B cell (primary cell): Measurements from ENCODE around the gene UTP4. TPM values are rescaled to one million over a fixed set of nuclear protein-coding genes. Genes with fewer than 3 reads are reported as not detected.

ENCODE experiments used
- ATAC-seq: fragments of 200-7000 bp; cut with Tn5 transposase; one replicate; pipeline ENCODE4 v1.10.0; 2021; ENCODE audit warnings: low read depth, mild to moderate bottlenecking, moderate number of reproducible peaks, moderate library complexity
- CTCF ChIA-PET: fragments of 350-600 bp; sonication (Branson Sonifier 250); formaldehyde crosslinking; loops from one replicate; lab custom pipeline; 2021; ENCODE audit warnings: antibody characterized with exemption, inconsistent platforms; lab: Charles Lee
- POLR2A ChIA-PET: fragments of 350-600 bp; sonication (Branson Sonifier 250); formaldehyde crosslinking; loops from one replicate; lab custom pipeline; 2021; ENCODE audit warnings: antibody characterized with exemption; lab: Charles Lee
- DNase-seq: peaks from one replicate; pipeline ENCODE4 v3.0.0; 2013
- H2AFZ ChIP-seq: 2 replicates; pipeline ENCODE4 v1.6.1; 2012; ENCODE audit warnings: mild to moderate bottlenecking, low read depth, low read length; ENCODE audit not compliant: insufficient read depth, poor library complexity, severe bottlenecking
- H3K27ac ChIP-seq, 2 donors: 1 replicate in 1 of 2; 2 replicates in 1 of 2; pipeline ENCODE4 v1.5.1; 2012 to 2013; ENCODE audit warnings: low read length in 2 of 2, mild to moderate bottlenecking in 2 of 2, moderate library complexity in 1 of 2
- H3K27me3 ChIP-seq, 4 experiments: fragments of 200-600 bp in 1 of 4; sonication (generic) in 1 of 4; replicated peaks in 1 of 4; 1 replicate in 2 of 4; 2 replicates in 2 of 4; pipeline versions ENCODE4 v1.6.1 to v1.7.0; 2013 to 2016; ENCODE audit warnings: low read length in 3 of 4, mild to moderate bottlenecking in 2 of 4, mixed read lengths in 1 of 4, moderate library complexity in 1 of 4; ENCODE audit not compliant: insufficient read depth in 4 of 4, control insufficient read depth in 3 of 4; ENCODE audit errors: control extremely low read depth in 1 of 4
- H3K36me3 ChIP-seq, 2 experiments: replicated peaks in 1 of 2; 1 replicate in 1 of 2; 2 replicates in 1 of 2; pipeline versions ENCODE4 v1.6.1 to v1.7.1; 2013; ENCODE audit warnings: low read length in 1 of 2; ENCODE audit not compliant: insufficient read depth in 2 of 2, control insufficient read depth in 1 of 2; ENCODE audit errors: control extremely low read depth in 1 of 2, extremely low read depth in 1 of 2
- H3K4me1 ChIP-seq, 2 donors: fragments of 200-600 bp in 1 of 2; sonication (generic) in 1 of 2; 1 replicate in 1 of 2; 2 replicates in 1 of 2; pipeline versions ENCODE4 v1.5.1 to v1.6.1; 2013 to 2017; ENCODE audit warnings: low read length in 2 of 2; ENCODE audit not compliant: control insufficient read depth in 2 of 2, insufficient read depth in 2 of 2
- H3K4me2 ChIP-seq: replicated peaks from 2 replicates; pipeline ENCODE3; 2012; ENCODE audit warnings: mild to moderate bottlenecking, low read depth, low read length; ENCODE audit not compliant: poor library complexity, severe bottlenecking
- H3K4me3 ChIP-seq, 5 experiments: fragments of 200-600 bp in 1 of 5; sonication (generic) in 1 of 5; 1 replicate in 3 of 5; 2 replicates in 2 of 5; pipeline versions ENCODE4 v1.5.1 to v1.7.0; 2011 to 2016; ENCODE audit warnings: low read length in 4 of 5, mild to moderate bottlenecking in 4 of 5, low read depth in 2 of 5, control low read depth in 1 of 5, moderate library complexity in 1 of 5; ENCODE audit not compliant: insufficient read depth in 1 of 5; ENCODE audit errors: control extremely low read depth in 1 of 5, extremely low read depth in 1 of 5
- H3K79me2 ChIP-seq: fragments of 200-600 bp; sonication (generic); one replicate; pipeline ENCODE4 v1.6.0; 2016; ENCODE audit warnings: low read length; ENCODE audit not compliant: control insufficient read depth, insufficient read depth
- H3K9ac ChIP-seq: fragments of 200-600 bp; sonication (generic); 2 replicates; pipeline ENCODE4 v1.6.1; 2017; ENCODE audit warnings: mild to moderate bottlenecking, low read length, moderate library complexity
- H3K9me3 ChIP-seq, 3 donors: one replicate each; pipeline versions ENCODE4 v1.6.1 to v1.7.1; 2013; ENCODE audit warnings: low read length in 2 of 3; ENCODE audit not compliant: control insufficient read depth in 2 of 3, insufficient read depth in 1 of 3; ENCODE audit errors: control extremely low read depth in 1 of 3
- H4K20me1 ChIP-seq: 2 replicates; pipeline ENCODE4 v1.6.0; 2012; ENCODE audit warnings: mild to moderate bottlenecking, low read length; ENCODE audit not compliant: insufficient read depth, control insufficient read depth, poor library complexity, severe bottlenecking
- H3K27ac Mint-ChIP-seq: one replicate; pipeline ENCODE4 v1.8.0; 2021; ENCODE audit warnings: mixed read lengths
- H3K27me3 Mint-ChIP-seq: one replicate; pipeline ENCODE4 v1.8.0; 2021; ENCODE audit warnings: mixed read lengths
- H3K4me1 Mint-ChIP-seq: one replicate; pipeline ENCODE4 v1.8.0; 2021; ENCODE audit warnings: mixed read lengths
- H3K4me3 Mint-ChIP-seq: one replicate; pipeline ENCODE4 v1.8.0; 2021; ENCODE audit warnings: mixed read lengths
- H3K9me3 Mint-ChIP-seq: one replicate; pipeline ENCODE4 v1.8.0; 2022; ENCODE audit warnings: mixed read lengths; ENCODE audit not compliant: insufficient read depth
- CTCF ChIP-seq: fragments of 200-600 bp; IDR thresholded peaks from one replicate; pipeline ENCODE4 v1.8.0; 2022; ENCODE audit warnings: antibody characterized with exemption, mild to moderate bottlenecking
- EZH2 ChIP-seq: IDR thresholded peaks from 2 replicates; pipeline ENCODE4 v1.6.1; 2012; ENCODE audit warnings: borderline replicate concordance, low read depth, mild to moderate bottlenecking, moderate library complexity, low read length; ENCODE audit not compliant: insufficient read depth, poor library complexity, severe bottlenecking
- WGBS: methylation state at CpG from one replicate; pipeline ENCODE4 v1.1.5; 2013; ENCODE audit warnings: missing lambda C conversion rate; ENCODE audit not compliant: insufficient coverage; 5-methylcytosine and 5-hydroxymethylcytosine counted together
- intact Hi-C: fragments of 100-400 bp; cut with micrococcal nuclease; formaldehyde crosslinking; loops from one replicate; pipeline ENCODE4 v1.10.0; 2022
- polyA plus RNA-seq: library from polyadenylated mRNA; depleted of rRNA; stranded (reverse); fragments of >200 nt; gene quantifications from 2 replicates; pipeline ENCODE4 v1.2.3, GENCODE V29; 2012
- total RNA-seq, 2 donors: library from RNA; stranded (reverse); fragments of 120-200 nt in 1 of 2; gene quantifications; 1 replicate in 1 of 2; 2 replicates in 1 of 2; pipeline versions ENCODE4 v1.2.3 to v1.2.4, GENCODE V29; 2013 to 2022

The UTP4 gene
- total and polyA plus RNA-seq, 2 donors (not counting 1 experiment from before 2014, with no cell fraction given), result 24.3 to 30.1 TPM

- Histone ChIP-seq H3K4me2 (no peak overlapping the region), H4K20me1 (peaks cover 13% of the 10 kb centered on the region), H3K4me3 (no peak overlapping the region), H3K9ac (no peak overlapping the region), H3K27ac (no peak overlapping the region), H3K4me1 (peaks cover 17 to 29% of the 10 kb centered on the region in 2 donors), H3K36me3 (no peaks in the 10 kb centered on the region), H3K27me3 (no peaks in the 10 kb centered on the region), H2AFZ (no peak overlapping the region), H3K79me2 (peaks cover 8% of the 10 kb centered on the region), H3K9me3 (no peaks in the 10 kb centered on the region)
- POLR2A ChIA-PET, result interaction anchor here (0.6 kb wide), 1 partner anchor 137 kb away, joined by 9 read pairs; no protein-coding TSS in a partner anchor
- no peak overlapping the region for H3K27ac Mint-ChIP-seq
- WGBS, result 100% methylated on average over 1 of the region's 2 CpGs
- H3K4me3 Mint-ChIP-seq, result no peak overlapping the region
- peaks cover 30% of the 10 kb centered on the region for H3K4me1 Mint-ChIP-seq
- no peaks in the 10 kb centered on the region for H3K9me3 Mint-ChIP-seq
- no peak for DNase-seq
- no peak for ATAC-seq
- intact Hi-C loops, result no loop called here
- CTCF ChIA-PET, result interaction anchor here (1.0 to 1.2 kb wide), 2 partner anchors 14 to 95 kb away, joined by 3 to 4 read pairs; no protein-coding TSS in a partner anchor
- H3K27me3 Mint-ChIP-seq, result no peaks in the 10 kb centered on the region
- TF ChIP-seq EZH2 (no peak), CTCF (no peak)
Measured at GRCh38 chr16:69190046-69190588, 57.7 kb downstream of the UTP4 start.

GRCh38 chr16:69190598-69190997, 58.1 kb downstream of the UTP4 start:
- Histone ChIP-seq H3K27ac (no peak overlapping the region), H4K20me1 (peaks cover 13% of the 10 kb centered on the region), H3K9me3 (no peaks in the 10 kb centered on the region), H3K9ac (no peak overlapping the region), H3K4me2 (no peak overlapping the region), H3K36me3 (no peaks in the 10 kb centered on the region), H3K4me1 (peaks cover 17 to 29% of the 10 kb centered on the region in 2 donors), H3K4me3 (no peak overlapping the region), H3K79me2 (peaks cover 8% of the 10 kb centered on the region), H2AFZ (no peak overlapping the region), H3K27me3 (no peaks in the 10 kb centered on the region)
- Mint-ChIP-seq H3K27ac (no peak overlapping the region), H3K27me3 (no peaks in the 10 kb centered on the region), H3K4me3 (no peak overlapping the region), H3K4me1 (peaks cover 30% of the 10 kb centered on the region), H3K9me3 (no peaks in the 10 kb centered on the region)
- POLR2A ChIA-PET, result interaction anchor here (0.6 kb wide), 1 partner anchor 137 kb away, joined by 9 read pairs; no protein-coding TSS in a partner anchor
- DNase-seq (no peak), ATAC-seq (no peak)
- CTCF ChIA-PET, result interaction anchor here (0.6 to 1.0 kb wide), 3 partner anchors 66 to 281 kb away, joined by 3 to 4 read pairs (median 3); no protein-coding TSS in a partner anchor
- no peak for TF ChIP-seq CTCF
- TF ChIP-seq EZH2, result no peak
- WGBS, result 50% methylated on average over 2 of the region's 3 CpGs
- intact Hi-C loops, result no loop called here
